Measurements from ENCODE around the gene TM9SF2. TPM values are rescaled to one million over a fixed set of nuclear protein-coding genes. Genes with fewer than 3 reads are reported as not detected.

Gene TM9SF2
- total RNA-seq, 1 donor from 2014 or later, result 118 TPM

DNA sequence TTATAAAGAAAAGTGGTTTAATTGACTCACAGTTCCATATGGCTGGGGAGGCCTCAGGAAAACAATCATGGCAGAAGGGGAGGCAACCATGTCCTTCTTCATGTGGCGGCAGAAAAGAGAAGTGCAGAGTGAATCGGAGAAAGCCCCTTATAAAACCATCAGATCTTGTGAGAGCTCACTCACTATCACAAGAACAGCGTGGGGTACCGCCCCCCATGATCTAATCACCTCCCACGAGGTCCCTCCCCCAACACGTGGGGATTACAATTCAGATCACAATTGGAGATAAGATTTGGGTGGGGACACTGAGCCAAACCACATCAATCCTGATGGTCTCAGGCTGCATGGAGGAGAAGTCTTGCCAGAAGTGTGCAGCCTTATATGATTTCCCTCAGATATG, 26.0 kb downstream of the TM9SF2 start:
- Histone ChIP-seq H3K4me1 (ENCODE audit: insufficient read depth, low read length) (no peaks in the 10 kb centered on the region), H3K9ac (ENCODE audit: low read length) (no peak overlapping the region), H3K27ac (ENCODE audit: low read depth, low read length) (no peak overlapping the region), H3K4me3 (ENCODE audit: insufficient read depth, low read depth, low read length) (no peak overlapping the region), H2AFZ (ENCODE audit: low read depth, low read length) (no peak overlapping the region), H3K9me3 (ENCODE audit: insufficient read depth, low read depth, low read length) (no peaks in the 10 kb centered on the region), H3K79me2 (ENCODE audit: insufficient read depth, low read length) (peaks cover 6% of the 10 kb centered on the region), H4K20me1 (ENCODE audit: insufficient read depth, low read length) (peaks cover 51% of the 10 kb centered on the region), H3K36me3 (ENCODE audit: insufficient read depth, low read length) (peaks cover 23% of the 10 kb centered on the region), H3K4me2 (ENCODE audit: low read length) (no peak overlapping the region), H3K27me3 (ENCODE audit: insufficient read depth, low read length) (no peaks in the 10 kb centered on the region)
- H3K27me3 Mint-ChIP-seq (ENCODE audit: low read depth, unreplicated experiment), result no peaks in the 10 kb centered on the region
- TF ChIP-seq EZH2 (IDR thresholded peaks at IDR 0.05; ENCODE audit: insufficient read depth, low read length), result no peak
- TF ChIP-seq, protein P1, sequence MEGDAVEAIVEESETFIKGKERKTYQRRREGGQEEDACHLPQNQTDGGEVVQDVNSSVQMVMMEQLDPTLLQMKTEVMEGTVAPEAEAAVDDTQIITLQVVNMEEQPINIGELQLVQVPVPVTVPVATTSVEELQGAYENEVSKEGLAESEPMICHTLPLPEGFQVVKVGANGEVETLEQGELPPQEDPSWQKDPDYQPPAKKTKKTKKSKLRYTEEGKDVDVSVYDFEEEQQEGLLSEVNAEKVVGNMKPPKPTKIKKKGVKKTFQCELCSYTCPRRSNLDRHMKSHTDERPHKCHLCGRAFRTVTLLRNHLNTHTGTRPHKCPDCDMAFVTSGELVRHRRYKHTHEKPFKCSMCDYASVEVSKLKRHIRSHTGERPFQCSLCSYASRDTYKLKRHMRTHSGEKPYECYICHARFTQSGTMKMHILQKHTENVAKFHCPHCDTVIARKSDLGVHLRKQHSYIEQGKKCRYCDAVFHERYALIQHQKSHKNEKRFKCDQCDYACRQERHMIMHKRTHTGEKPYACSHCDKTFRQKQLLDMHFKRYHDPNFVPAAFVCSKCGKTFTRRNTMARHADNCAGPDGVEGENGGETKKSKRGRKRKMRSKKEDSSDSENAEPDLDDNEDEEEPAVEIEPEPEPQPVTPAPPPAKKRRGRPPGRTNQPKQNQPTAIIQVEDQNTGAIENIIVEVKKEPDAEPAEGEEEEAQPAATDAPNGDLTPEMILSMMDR (IDR thresholded peaks at IDR 0.05; ENCODE audit: insufficient read depth, low read depth, low read length), result no peak
- H3K9me3 Mint-ChIP-seq (ENCODE audit: unreplicated experiment), result no peaks in the 10 kb centered on the region
- no peak overlapping the region for H3K4me3 Mint-ChIP-seq (ENCODE audit: unreplicated experiment)
- FAIRE-seq (no peak), DNase-seq (ENCODE audit: low read depth) (no peak)
- H3K27ac Mint-ChIP-seq (ENCODE audit: unreplicated experiment), result no peak overlapping the region
- H3K4me1 Mint-ChIP-seq (ENCODE audit: low read depth, unreplicated experiment), result no peaks in the 10 kb centered on the region
- peaks cover 24% of the 10 kb centered on the region for H3K36me3 Mint-ChIP-seq (ENCODE audit: low read depth, unreplicated experiment)

DNA sequence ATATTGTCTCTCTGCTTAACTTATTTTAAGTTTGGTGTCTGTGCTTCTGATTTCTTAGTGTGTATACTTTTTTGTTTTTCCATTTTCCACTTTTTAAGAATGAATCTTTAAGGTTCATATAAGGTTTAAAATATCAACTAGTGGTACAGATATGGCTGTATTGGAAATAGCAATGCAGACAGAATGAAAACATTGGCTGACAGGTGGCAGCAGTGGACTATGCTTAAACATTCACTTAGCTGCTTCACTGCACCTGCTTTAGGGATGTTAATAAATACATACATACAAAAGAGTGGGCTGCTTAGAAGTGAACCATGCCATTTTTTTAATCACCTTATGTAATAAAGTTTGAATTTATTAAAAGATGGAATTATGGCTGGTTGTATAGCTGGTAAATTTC, 27.3 kb downstream of the TM9SF2 start:
- TF ChIP-seq EZH2 (IDR thresholded peaks at IDR 0.05; ENCODE audit: insufficient read depth, low read length), result no peak
- TF ChIP-seq, protein P1 (IDR thresholded peaks at IDR 0.05; ENCODE audit: insufficient read depth, low read depth, low read length), result no peak
- Histone ChIP-seq H3K27ac (ENCODE audit: low read depth, low read length) (no peak overlapping the region), H2AFZ (ENCODE audit: low read depth, low read length) (no peak overlapping the region), H3K79me2 (ENCODE audit: insufficient read depth, low read length) (peaks cover 6% of the 10 kb centered on the region), H3K9me3 (ENCODE audit: insufficient read depth, low read depth, low read length) (no peaks in the 10 kb centered on the region), H3K36me3 (ENCODE audit: insufficient read depth, low read length) (peaks cover 12% of the 10 kb centered on the region), H3K4me3 (ENCODE audit: insufficient read depth, low read depth, low read length) (no peak overlapping the region), H3K4me2 (ENCODE audit: low read length) (no peak overlapping the region), H3K4me1 (ENCODE audit: insufficient read depth, low read length) (no peaks in the 10 kb centered on the region), H3K27me3 (ENCODE audit: insufficient read depth, low read length) (no peaks in the 10 kb centered on the region), H3K9ac (ENCODE audit: low read length) (no peak overlapping the region), H4K20me1 (ENCODE audit: insufficient read depth, low read length) (peaks cover 57% of the 10 kb centered on the region)
- Mint-ChIP-seq H3K4me3 (ENCODE audit: unreplicated experiment) (no peak overlapping the region), H3K9me3 (ENCODE audit: unreplicated experiment) (no peaks in the 10 kb centered on the region), H3K4me1 (ENCODE audit: low read depth, unreplicated experiment) (no peaks in the 10 kb centered on the region), H3K27me3 (ENCODE audit: low read depth, unreplicated experiment) (no peaks in the 10 kb centered on the region), H3K27ac (ENCODE audit: unreplicated experiment) (no peak overlapping the region), H3K36me3 (ENCODE audit: low read depth, unreplicated experiment) (peaks cover 20% of the 10 kb centered on the region)
- no peak for FAIRE-seq
- no peak for DNase-seq (ENCODE audit: low read depth)

DNA sequence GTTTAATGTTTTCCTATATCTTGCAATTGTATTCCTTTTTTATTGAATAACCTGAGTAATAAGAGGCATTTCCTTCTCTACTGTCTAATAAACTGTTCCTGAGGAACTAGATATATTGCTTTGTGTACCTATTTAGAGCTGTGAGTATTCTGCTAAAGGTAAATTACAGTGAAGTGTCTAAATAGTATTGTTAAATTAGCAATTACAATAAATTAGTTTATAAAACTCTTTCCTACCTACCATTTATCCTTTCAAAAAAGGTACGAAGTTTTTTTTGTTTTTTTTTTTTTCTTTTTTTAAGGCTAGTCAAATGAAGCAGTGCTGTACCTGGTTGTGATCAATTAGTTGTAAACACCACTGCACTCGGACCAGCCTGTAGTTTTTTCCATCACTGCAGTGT, 34.8 kb downstream of the TM9SF2 start:
- Histone ChIP-seq H3K27ac (ENCODE audit: low read depth, low read length) (no peak overlapping the region), H4K20me1 (ENCODE audit: insufficient read depth, low read length) (peaks cover 25% of the 10 kb centered on the region), H3K4me3 (ENCODE audit: insufficient read depth, low read depth, low read length) (no peak overlapping the region), H3K4me2 (ENCODE audit: low read length) (no peak overlapping the region), H3K79me2 (ENCODE audit: insufficient read depth, low read length) (peaks cover 3% of the 10 kb centered on the region), H3K9me3 (ENCODE audit: insufficient read depth, low read depth, low read length) (no peaks in the 10 kb centered on the region), H3K9ac (ENCODE audit: low read length) (no peak overlapping the region), H3K4me1 (ENCODE audit: insufficient read depth, low read length) (no peaks in the 10 kb centered on the region), H3K36me3 (ENCODE audit: insufficient read depth, low read length) (peaks cover 13% of the 10 kb centered on the region), H3K27me3 (ENCODE audit: insufficient read depth, low read length) (no peaks in the 10 kb centered on the region), H2AFZ (ENCODE audit: low read depth, low read length) (no peak overlapping the region)
- peaks cover 6% of the 10 kb centered on the region for H3K36me3 Mint-ChIP-seq (ENCODE audit: low read depth, unreplicated experiment)
- FAIRE-seq, result no peak
- no peak overlapping the region for H3K27ac Mint-ChIP-seq (ENCODE audit: unreplicated experiment)
- no peak for TF ChIP-seq EZH2 (IDR thresholded peaks at IDR 0.05; ENCODE audit: insufficient read depth, low read length)
- TF ChIP-seq, protein P1 (IDR thresholded peaks at IDR 0.05; ENCODE audit: insufficient read depth, low read depth, low read length), result no peak
- H3K4me1 Mint-ChIP-seq (ENCODE audit: low read depth, unreplicated experiment), result no peaks in the 10 kb centered on the region
- no peaks in the 10 kb centered on the region for H3K9me3 Mint-ChIP-seq (ENCODE audit: unreplicated experiment)
- DNase-seq (ENCODE audit: low read depth), result no peak
- H3K4me3 Mint-ChIP-seq (ENCODE audit: unreplicated experiment), result no peak overlapping the region
- H3K27me3 Mint-ChIP-seq (ENCODE audit: low read depth, unreplicated experiment), result no peaks in the 10 kb centered on the region

All from astrocyte (in vitro differentiated cells and primary cell).